ENCODE data around the gene CBFA2T3. TPM values are rescaled to one million over a fixed set of nuclear protein-coding genes. Genes with fewer than 3 reads are reported as not detected.

Gene CBFA2T3
- polyA plus RNA-seq, 3 donors: 5.3 to 32.2 (median 6.2) TPM

DNA sequence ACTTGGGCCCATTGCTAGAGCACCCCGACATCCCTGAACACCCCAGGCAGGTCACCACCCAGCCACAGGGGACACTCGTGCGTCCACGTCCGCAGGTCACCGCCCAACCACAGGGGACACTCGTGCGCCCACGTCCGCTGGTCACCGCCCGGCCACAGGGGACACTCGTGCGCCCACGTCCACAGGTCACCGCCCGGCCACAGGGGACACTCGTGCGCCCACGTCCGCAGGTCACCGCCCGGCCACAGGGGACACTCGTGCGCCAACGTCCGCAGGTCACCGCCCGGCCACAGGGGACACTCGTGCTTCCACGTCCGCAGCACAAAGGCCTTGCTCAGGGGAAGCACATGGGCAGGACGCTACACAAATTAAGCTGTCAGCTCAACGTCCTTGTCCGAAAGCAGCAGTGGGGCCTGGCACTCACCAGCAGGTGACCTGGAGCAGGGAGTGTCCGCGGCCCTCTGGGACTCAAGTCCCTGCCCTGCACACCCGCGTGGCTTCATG, 137.9 kb downstream of the CBFA2T3 start:
- intact Hi-C loops (cut with micrococcal nuclease): no loop called here
- no peak for DNase-seq
- Mint-ChIP-seq H3K27me3 (ENCODE audit: low read depth in 3 of 3) (peaks cover 0 to 2% (median 2%) of the 10 kb centered on the region in 3 donors), H3K27ac (no peak overlapping the region), H3K36me3 (peaks cover 44 to 72% of the 10 kb centered on the region in 2 donors), H3K4me3 (no peak overlapping the region), H3K9me3 (no peaks in the 10 kb centered on the region), H3K4me1 (peaks cover 20% of the 10 kb centered on the region)
- TF ChIP-seq, protein P1, sequence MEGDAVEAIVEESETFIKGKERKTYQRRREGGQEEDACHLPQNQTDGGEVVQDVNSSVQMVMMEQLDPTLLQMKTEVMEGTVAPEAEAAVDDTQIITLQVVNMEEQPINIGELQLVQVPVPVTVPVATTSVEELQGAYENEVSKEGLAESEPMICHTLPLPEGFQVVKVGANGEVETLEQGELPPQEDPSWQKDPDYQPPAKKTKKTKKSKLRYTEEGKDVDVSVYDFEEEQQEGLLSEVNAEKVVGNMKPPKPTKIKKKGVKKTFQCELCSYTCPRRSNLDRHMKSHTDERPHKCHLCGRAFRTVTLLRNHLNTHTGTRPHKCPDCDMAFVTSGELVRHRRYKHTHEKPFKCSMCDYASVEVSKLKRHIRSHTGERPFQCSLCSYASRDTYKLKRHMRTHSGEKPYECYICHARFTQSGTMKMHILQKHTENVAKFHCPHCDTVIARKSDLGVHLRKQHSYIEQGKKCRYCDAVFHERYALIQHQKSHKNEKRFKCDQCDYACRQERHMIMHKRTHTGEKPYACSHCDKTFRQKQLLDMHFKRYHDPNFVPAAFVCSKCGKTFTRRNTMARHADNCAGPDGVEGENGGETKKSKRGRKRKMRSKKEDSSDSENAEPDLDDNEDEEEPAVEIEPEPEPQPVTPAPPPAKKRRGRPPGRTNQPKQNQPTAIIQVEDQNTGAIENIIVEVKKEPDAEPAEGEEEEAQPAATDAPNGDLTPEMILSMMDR (IDR thresholded peaks at IDR 0.05): no peak
- Histone ChIP-seq H3K4me1 (ENCODE audit: control insufficient read depth in 1 of 2, insufficient read depth in 2 of 2, low read length in 2 of 2) (peaks cover 24 to 27% of the 10 kb centered on the region in 2 donors), H3K36me3 (replicated peaks in 1 of 2; ENCODE audit: control insufficient read depth in 1 of 2, insufficient read depth in 2 of 2, low read length in 2 of 2) (peaks cover 61 to 71% of the 10 kb centered on the region in 2 donors), H3K9me3 (replicated peaks in 1 of 2; ENCODE audit: control insufficient read depth in 1 of 2, insufficient read depth in 1 of 2, low read length in 2 of 2) (no peaks in the 10 kb centered on the region), H3K9ac (ENCODE audit: insufficient read depth, low read length, poor library complexity, severe bottlenecking) (no peak overlapping the region), H3K27ac (ENCODE audit: low read depth in 1 of 2, low read length in 2 of 2) (no peak overlapping the region), H3K79me2 (ENCODE audit: insufficient read depth, low read length) (no peaks in the 10 kb centered on the region), H2AFZ (ENCODE audit: insufficient read depth, low read depth, low read length, poor library complexity, severe bottlenecking) (no peak overlapping the region), H3K4me3 (replicated peaks in 1 of 3; ENCODE audit: low read depth in 2 of 3, low read length in 3 of 3) (no peak overlapping the region), H3K27me3 (ENCODE audit: control insufficient read depth in 2 of 2, insufficient read depth in 2 of 2, low read length in 2 of 2) (no peaks in the 10 kb centered on the region), H3K4me2 (replicated peaks; ENCODE audit: extremely low read depth, low read length, poor library complexity, severe bottlenecking) (no peak overlapping the region), H4K20me1 (ENCODE audit: insufficient read depth, low read length) (peaks cover 53% of the 10 kb centered on the region)
- 94% methylated on average over 39 of the region's 39 CpGs for WGBS (ENCODE audit: insufficient coverage)

DNA sequence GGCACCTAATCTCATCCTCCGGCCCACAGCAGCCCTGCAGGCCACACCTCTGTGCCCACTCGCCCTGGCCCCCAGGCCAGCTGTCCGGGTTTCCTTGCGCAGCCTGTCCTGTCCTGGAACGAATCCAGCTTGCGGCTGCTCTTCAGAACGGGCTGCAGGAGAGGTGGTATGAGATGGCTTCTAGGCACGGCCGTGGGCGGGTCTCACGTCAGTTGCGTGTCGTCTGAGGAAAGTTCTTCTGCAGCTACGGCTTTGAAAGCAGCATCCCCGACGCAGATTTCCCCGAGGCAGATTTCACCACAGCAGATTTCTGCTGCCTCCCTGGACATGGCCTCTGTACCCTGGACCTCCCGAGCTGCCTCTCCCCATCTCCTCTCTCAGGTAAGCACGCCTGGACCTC, 138.4 kb downstream of the CBFA2T3 start:
- Histone ChIP-seq H2AFZ (ENCODE audit: insufficient read depth, low read depth, low read length, poor library complexity, severe bottlenecking) (no peak overlapping the region), H3K9me3 (replicated peaks in 1 of 2; ENCODE audit: control insufficient read depth in 1 of 2, insufficient read depth in 1 of 2, low read length in 2 of 2) (no peaks in the 10 kb centered on the region), H3K4me1 (ENCODE audit: control insufficient read depth in 1 of 2, insufficient read depth in 2 of 2, low read length in 2 of 2) (peaks cover 24 to 27% of the 10 kb centered on the region in 2 donors), H4K20me1 (ENCODE audit: insufficient read depth, low read length) (peaks cover 48% of the 10 kb centered on the region), H3K9ac (ENCODE audit: insufficient read depth, low read length, poor library complexity, severe bottlenecking) (no peak overlapping the region), H3K79me2 (ENCODE audit: insufficient read depth, low read length) (no peaks in the 10 kb centered on the region), H3K27ac (ENCODE audit: low read depth in 1 of 2, low read length in 2 of 2) (no peak overlapping the region), H3K27me3 (ENCODE audit: control insufficient read depth in 2 of 2, insufficient read depth in 2 of 2, low read length in 2 of 2) (no peaks in the 10 kb centered on the region), H3K36me3 (replicated peaks in 1 of 2; ENCODE audit: control insufficient read depth in 1 of 2, insufficient read depth in 2 of 2, low read length in 2 of 2) (peaks cover 59 to 69% of the 10 kb centered on the region in 2 donors), H3K4me3 (replicated peaks in 1 of 3; ENCODE audit: low read depth in 2 of 3, low read length in 3 of 3) (no peak overlapping the region), H3K4me2 (replicated peaks; ENCODE audit: extremely low read depth, low read length, poor library complexity, severe bottlenecking) (no peak overlapping the region)
- DNase-seq: no peak
- Mint-ChIP-seq H3K4me3 (no peak overlapping the region), H3K27me3 (ENCODE audit: low read depth in 3 of 3) (peaks cover 0 to 2% (median 2%) of the 10 kb centered on the region in 3 donors), H3K27ac (no peak overlapping the region), H3K4me1 (peaks cover 20% of the 10 kb centered on the region), H3K36me3 (peaks cover 41 to 68% of the 10 kb centered on the region in 2 donors), H3K9me3 (no peaks in the 10 kb centered on the region)
- intact Hi-C loops (cut with micrococcal nuclease): no loop called here
- 95% methylated on average over 12 of the region's 19 CpGs for WGBS (ENCODE audit: insufficient coverage)
- TF ChIP-seq, protein P1 (IDR thresholded peaks at IDR 0.05): no peak

Data from CD14-positive monocyte (primary cell).